ENCODE results near the gene UQCRQ. TPM values are rescaled to one million over a fixed set of nuclear protein-coding genes. Genes with fewer than 3 reads are reported as not detected.

Gene UQCRQ
- 347 to 404 TPM (median 353 TPM) in 5 replicates for total RNA-seq (2022; extraction: Qiagen RNA extraction)

DNA sequence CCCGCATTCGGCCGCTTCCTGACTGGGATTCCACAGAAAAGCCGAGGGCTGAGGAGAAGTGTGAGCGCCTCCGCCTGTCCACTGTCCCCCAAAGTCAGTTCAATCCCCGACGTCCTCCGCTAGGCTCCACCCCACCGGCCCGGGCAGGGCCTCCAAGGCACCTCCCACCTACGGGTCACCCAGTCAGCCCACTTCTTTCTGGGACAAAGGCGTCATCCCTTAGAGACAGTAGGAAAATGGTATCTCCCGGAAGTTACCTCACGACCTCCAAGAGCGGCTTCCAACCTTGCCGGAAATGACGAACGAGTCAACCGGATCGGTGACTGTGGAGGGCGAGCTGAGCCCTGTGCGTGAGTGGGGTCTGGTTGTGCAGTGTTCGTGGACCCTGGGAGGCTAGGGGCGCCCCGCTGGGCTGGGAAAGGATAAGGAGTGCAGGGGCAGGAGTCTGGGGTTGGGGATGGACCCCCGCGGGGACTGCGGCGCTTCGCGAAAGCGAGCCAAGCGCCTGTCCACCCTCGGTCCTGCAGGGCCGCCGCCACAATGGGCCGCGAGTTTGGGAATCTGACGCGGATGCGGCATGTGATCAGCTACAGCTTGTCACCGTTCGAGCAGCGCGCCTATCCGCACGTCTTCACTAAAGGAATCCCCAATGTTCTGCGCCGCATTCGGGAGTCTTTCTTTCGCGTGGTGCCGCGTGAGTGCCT is at the start of gene UQCRQ, which contains the start of gene GDF9:
Gene UQCRQ, plus strand, starts transcription at position 301 of the 704 bp plus-strand sequence. Its CDS starts 240 bp downstream, at position 541.
Gene GDF9, minus strand, starts transcription at position 128 of the 704 bp plus-strand sequence. CDS start 1,936 bp downstream, outside the sequence.

DNA sequence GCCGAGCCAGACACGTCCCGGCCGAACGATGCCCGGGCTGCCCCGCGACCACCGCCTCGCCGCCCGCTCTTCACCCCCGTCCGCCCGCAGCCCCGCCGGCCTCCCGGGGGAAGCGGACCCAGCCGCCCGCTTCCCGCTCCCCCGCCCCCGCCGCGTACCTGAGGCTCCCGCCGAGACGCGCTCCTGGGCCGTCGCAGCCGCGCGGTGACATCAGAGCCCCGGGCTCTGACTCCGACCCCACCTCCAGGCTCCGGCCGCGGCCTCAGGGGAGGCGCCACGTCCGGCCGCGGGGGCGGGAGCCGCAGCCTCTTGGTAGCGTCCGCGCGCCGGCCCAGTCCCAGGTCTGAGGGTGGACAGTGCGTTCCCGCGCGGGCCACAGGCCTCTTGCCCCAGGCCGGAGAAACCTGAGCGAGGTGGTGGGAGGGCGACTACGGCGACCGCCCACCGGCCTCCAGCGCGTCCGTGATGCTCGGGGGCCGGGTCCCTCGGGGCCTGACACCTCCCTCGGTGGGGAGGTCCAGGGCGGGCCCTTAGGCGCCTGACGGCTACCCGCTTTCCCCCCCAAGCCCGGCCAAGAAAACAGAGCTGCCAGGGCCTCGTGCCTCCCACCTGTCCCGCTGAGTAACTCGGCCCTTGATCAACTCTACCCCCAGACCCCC is 35.9 kb upstream of the UQCRQ start, which contains the start of gene SHROOM1:
Gene SHROOM1, minus strand, starts transcription at position 212 of the 659 bp plus-strand sequence. CDS start 4,507 bp downstream, outside the sequence.

DNA sequence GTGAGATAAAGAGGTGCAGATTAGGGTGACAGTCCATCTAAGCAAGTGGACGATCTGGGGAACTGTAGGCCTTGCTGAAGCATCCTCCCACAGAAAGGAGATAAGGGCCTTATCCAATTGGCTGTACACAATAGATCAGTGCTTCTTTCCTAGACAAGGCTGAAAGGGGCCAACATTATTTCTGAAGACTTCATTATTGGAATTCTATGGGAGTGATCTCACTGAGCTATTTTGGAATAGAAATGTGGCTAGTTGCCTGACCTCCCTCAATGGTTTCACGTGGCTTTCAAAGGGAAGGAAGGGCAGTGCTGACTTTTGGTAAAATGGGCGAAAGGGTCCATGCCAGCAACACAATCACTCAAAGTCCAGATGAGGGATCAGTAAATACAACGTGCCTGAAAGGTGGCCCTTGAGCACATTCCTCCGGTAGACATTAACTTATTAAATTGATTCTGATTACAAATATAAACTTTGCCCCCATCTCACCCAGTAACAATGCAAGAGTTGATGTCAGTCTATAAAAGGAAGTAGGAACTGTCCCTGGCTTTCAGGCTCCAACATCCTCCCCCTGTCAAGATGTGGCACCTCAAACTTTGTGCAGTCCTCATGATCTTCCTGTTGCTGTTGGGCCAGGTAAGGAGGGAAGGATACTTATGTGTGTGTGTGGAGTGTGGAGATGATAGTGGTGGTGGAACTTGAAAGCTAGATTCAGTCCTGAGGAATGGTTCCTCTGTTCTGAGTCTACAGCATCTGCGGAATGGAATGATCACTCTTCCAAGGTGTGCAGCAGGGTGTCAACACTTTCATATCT is 6.9 kb downstream of the UQCRQ start, which contains the start of gene LEAP2:
Gene LEAP2, plus strand, starts transcription at position 550 of the 811 bp plus-strand sequence. Its CDS starts 27 bp downstream, at position 577.

Other genes starting within 250 kb of the UQCRQ start
- 0.07 TPM in 1 of 5 replicates, not detected in the others for gene IL13, start 208.5 kb upstream of the UQCRQ start, total RNA-seq (2022; extraction: Qiagen RNA extraction)
- not detected in 5 replicates for gene IL4, start 192.7 kb upstream of the UQCRQ start, total RNA-seq (2022; extraction: Qiagen RNA extraction)
- gene KIF3A, start 129.1 kb upstream of the UQCRQ start, total RNA-seq (2022; extraction: Qiagen RNA extraction) = 8.7 to 11.6 TPM (median 10.8 TPM) in 5 replicates
- gene CCNI2, start 119.2 kb upstream of the UQCRQ start, total RNA-seq (2022; extraction: Qiagen RNA extraction) = 0.06 to 0.12 TPM (median 0.08 TPM) in 5 replicates
- gene SEPTIN8, start 89.4 kb upstream of the UQCRQ start, total RNA-seq (2022; extraction: Qiagen RNA extraction) = 15.8 to 23.8 TPM (median 20.0 TPM) in 5 replicates
- gene SOWAHA, start 53.3 kb upstream of the UQCRQ start, total RNA-seq (2022; extraction: Qiagen RNA extraction) = 0.05 to 0.18 TPM (median 0.12 TPM) in 5 replicates
- gene SHROOM1, start 36.0 kb upstream of the UQCRQ start, total RNA-seq (2022; extraction: Qiagen RNA extraction) = 7.7 to 9.5 TPM (median 9.0 TPM) in 5 replicates
- 0.08 to 0.25 TPM (median 0.19 TPM) in 5 replicates for gene GDF9, start 173 bp upstream of the UQCRQ start, total RNA-seq (2022; extraction: Qiagen RNA extraction)
- gene LEAP2, start 7.0 kb downstream of the UQCRQ start, total RNA-seq (2022; extraction: Qiagen RNA extraction) = 0.48 to 0.98 TPM (median 0.75 TPM) in 5 replicates
- 20.4 to 40.1 TPM (median 30.3 TPM) in 5 replicates for gene AFF4, start 97.0 kb downstream of the UQCRQ start, total RNA-seq (2022; extraction: Qiagen RNA extraction)
- 21.6 to 29.2 TPM (median 24.1 TPM) in 5 replicates for gene ZCCHC10, start 159.9 kb downstream of the UQCRQ start, total RNA-seq (2022; extraction: Qiagen RNA extraction)
- 173 to 208 TPM (median 179 TPM) in 5 replicates for gene HSPA4, start 185.4 kb downstream of the UQCRQ start, total RNA-seq (2022; extraction: Qiagen RNA extraction)